ENCODE results near the gene BCAS4.

BCAS4 gene

DNA sequence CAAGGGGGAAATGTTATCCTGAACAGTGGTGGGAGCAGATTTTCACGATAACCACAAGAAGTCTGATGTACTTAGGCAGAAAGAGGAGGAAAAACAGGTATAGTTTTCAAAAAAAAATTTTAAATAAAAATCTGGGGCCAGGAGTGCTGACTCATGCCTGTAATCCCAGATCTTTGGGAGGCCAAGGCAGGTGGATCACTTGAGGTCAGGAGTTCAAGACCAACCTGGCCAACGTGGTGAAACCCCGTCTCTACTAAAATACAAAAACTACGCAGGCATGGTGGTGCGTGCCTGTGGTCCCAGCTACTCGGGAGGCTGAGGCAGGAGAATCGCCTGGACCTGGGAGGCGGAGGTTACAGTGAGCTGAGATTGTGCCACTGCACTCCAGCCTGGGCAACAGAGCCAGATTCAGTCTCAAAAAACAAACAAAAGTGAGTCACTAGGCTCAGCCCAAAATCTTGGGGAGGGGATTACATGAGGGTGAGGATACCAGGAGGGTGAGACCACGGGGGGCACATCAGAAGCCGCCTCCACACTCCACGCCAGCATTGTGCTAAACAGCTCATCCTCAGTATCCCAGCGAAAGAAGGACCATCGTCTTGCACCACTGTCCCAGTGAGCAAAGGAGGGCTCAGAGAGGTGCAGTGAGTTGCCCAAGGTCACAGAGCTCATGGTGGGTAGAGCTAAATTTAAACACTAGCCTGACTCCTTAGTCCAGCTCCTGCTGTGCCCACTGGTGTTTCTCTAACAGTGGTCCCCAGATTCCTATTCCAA, 33.7 kb downstream of the BCAS4 start:
- DNase-seq: no peak

DNA sequence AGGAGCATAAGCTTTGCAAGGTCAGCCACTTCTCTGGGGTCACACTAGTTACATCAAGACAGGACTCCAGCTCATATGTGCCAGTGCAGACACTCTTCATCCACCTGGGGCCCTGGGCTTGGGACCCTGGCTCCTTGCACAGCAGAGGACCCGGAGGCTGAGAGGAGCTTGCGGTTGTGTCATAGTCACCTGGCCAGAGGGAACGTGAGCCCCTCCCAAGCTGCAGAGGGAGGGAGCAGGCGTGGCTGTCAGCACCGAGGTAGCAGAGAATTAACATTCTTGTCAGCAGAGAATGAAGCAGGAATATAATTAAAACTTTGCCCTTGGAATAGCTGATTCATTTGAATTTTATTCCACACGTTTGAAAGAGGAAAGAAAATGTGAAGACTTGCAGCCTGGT, 36.8 kb downstream of the BCAS4 start:
- DNase-seq: no peak

DNA sequence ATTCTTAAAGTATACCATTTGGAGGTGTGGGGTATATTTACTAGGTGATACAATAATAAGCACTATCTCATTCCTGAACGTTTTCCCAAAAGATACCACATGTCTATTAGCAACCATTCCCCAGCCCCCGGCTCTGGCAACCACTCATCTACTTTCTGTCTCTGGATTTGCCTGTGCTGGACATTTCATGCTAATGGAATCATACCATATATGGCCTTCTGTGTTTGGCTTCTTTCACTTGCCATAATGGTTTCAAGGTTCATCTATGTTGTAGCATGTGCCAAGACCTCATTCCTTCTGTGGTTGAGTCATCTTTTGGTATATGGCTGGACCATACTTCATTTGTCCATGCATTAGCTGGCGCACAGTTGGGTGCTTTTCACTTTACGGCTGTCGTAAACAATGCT, 39.7 kb downstream of the BCAS4 start:
- peak; percentile 13 for DNase-seq

DNA sequence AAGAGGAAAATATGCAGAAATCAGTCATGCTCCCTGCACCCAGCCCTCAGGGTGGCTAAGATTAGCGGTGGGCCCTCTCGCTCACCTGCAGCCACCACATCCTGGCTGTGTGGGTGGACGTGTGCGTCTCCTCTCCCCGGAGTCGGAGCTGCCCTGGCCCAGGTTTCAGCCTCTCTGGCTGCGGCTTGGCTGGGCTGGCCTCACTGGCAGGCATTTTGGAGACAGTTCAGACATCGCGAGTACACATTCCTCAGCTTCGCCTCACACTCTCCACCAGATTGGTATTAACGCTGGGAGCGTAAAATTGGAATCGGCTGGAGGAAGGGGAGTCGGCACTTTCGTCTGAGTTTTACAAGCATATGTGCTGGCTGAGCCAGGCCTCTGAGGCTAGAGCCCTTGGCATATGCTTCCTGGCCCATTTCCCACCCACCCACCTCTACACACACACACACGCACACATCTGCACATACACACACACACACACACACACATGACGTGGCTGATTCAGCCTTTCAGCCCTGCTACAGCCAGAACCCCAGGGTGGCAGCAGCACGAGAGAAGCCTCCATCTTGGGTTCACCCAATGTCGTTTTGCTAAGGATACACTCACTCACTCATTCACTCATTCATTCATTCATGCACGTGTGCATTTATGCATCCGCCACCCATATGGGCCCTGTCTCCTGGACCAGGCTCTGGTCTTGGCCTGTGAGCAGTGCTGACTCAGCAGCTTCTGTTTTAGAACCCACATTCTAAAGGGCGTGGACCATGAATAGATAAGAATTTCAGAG, 42.9 kb downstream of the BCAS4 start:
- DNase-seq: peak; percentile 62

DNA sequence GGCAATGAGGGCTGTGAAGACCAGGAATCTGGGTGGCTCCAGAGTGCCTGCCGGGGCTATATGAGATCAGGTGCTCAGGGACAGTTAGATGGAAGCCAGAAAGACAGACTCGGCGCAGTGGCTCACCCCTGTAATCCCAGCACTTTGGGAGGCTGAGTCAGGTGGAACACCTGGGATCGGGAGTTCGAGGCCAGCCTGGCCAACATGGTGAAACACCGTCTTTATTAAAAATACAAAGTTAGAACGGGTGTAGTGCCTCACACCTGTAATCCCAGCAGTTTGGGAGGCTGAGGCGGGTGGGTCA, 43.4 kb downstream of the BCAS4 start:
- DNase-seq: no peak

DNA sequence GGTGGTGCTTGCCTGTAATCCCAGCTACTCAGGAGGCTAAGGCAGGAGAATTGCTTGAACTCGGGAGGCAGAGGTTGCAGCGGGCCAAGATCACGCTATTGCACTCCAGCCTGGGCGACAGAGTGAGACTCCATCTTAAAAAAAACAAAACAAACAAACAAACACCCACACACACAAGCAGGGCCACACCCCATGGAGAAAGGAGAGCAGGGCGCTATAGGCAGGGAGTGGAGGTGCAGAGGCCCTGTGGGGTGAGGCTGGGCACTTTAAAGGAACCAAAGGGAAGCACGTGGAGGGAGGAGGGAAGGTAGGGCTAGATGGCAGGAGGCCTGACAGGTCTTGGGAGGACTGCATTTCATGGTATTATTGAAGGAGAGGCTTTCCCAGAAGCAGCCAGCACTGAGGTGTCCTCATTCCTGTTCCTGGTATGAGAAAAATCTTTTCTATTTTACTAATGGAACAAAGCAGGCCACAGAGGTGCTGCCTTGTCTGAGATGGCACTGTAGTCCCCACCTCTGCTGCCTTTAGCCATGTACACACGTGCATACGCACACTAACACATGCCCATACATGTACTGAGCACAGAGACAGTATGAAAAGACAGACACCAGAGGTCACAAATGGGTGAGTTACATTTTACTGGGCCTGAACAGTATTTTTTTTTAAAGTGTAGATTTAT, 44.0 kb downstream of the BCAS4 start:
- no peak for DNase-seq

DNA sequence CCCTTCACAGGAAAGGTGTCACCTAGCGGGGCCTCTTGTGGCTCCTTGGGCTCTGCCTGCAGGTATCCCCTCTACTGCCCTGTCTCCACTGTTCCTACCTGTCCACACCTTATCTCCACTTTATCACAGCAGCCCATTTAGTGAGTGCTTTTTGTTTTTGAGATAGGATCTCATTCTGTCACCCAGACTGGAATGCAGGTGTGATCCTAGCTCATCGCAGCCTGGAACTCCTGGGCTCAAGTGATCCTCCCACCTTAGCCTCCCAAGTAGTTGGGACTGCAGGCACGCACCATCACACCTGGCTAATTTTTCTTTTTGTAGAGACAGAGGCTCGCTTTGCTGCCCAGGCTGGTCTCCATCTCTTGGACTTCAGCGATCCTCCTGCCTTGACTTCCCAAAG, 48.0 kb downstream of the BCAS4 start:
- no peak for DNase-seq

DNA sequence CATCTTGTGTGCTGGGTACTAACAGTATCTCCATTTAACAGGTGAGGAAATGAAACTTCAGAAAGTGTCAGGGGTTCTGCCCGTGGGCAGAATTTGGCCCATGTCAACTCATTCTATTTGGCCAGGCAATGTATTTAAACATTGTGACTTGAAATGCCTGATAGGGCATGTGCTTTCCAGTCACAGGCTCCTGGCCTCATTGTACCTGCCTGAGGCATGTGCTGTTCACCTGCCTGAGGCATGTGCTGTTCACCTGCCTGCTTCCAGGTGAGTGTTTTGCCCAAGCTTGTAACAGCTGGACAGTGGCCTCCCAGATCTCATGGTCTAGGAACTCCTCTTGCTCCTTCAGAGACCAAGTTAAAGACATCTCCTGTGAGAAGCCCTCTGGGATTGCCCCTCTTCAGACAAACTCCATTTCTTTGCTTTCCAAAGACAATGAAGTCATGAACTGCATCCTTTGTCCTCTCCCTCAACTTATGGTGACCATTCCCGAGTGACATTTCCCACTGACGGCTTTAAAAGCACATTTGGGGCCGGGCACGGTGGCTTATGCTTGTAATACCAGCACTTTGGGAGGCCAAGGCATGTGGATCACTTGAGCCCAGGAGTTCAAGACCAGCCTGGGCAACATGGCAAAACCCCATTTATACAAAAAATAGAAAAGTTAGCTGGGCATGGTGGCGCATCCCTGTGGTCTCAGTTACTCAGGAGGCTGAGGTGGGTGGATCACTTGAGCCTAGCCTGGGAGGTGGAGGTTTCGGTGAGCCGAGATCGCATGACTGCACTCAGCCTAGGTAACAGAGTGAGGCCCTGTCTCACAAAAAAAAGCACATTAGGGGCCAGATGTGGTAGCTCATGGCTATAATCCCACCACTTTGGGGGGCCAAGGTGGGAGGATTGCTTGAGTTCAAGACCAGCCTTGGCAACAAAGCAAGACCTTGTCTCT, 48.7 kb downstream of the BCAS4 start:
- DNase-seq: no peak

DNA sequence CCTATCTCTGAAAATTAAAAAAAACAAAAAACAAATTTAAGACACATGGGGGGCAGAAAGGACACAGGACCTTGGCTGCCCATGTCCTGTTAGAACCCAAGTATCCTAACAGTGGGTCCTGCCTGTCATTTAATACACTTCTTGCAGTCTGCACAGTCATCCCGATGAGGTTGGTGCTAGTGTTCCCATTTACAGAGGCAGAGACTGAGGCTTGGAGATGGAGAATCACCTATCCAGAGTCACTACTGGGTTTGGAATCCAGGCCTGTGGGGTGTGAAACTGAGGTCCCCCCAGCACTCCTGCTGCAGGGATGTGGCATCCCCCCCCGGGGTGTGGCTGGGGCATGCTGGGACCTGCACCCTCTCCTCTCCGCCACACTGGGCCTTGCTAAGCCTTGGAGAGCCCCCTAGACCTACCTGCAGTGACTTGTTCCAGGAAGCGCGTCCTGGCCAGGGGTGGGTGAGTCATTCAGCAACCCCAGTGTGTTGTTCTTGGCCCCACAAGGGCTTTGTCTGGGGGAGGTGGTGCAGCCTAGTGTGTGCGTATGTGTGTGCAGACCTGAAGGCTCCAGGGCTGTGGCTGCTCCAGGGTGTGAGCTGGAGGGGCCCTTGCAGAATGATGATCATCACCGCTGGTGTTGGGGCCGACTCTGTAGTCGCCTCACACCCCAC, 49.7 kb downstream of the BCAS4 start:
- DNase-seq: no peak

DNA sequence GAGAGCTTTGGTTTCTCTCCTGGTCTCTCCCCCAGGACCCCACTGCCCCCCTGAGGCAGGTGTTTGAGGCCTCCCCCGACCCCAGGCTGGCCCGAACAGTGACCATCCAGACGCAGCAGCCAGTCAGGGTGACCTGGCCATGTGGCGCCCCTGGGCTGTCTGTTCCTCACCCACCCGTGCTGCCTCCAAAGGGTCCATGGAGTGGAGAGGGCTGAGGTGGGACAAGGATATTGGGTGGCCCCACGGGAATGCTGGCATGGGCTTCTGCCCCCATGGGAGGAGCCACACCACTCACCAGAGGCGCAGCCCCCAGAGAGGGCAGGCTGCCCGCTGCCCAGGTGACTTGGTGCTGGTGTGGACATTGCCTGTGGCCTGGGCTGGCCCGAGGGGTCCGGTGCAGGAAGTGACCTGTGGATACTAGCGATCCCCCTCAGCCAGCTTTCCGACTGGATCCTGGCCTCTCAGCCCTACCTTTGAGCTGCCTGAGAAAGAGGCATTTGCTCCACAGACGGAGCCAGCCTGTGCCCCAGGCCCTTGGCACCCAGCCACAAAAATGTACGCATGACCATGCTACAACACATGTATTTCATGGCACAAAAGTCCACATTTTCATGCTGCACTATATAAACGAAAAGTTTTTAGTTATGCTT, 50.8 kb downstream of the BCAS4 start:
- DNase-seq: no peak

DNA sequence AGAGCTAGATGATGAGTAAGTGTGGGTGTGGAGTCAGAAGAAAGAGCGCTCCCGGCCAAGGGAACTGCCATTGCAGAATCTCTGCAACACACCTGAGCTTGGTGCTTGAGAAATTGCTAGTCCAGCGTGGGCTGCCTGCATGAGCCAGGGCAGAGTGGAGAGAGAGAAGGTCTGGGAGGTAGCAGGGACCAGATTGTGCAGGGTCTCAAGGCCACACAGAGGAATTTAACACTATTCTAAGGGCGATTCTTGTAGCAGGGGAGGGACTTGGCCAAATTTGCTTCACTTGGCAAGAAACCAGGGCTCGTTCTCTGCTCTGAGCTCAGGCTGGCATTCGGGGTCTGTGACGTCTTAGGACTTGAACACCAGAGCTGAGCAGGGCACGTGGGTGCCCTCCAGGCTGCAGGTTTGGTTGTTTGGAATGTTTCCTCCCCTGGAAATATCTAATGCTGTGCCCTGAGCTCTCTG, 53.5 kb downstream of the BCAS4 start:
- peak; percentile 60 for DNase-seq

DNA sequence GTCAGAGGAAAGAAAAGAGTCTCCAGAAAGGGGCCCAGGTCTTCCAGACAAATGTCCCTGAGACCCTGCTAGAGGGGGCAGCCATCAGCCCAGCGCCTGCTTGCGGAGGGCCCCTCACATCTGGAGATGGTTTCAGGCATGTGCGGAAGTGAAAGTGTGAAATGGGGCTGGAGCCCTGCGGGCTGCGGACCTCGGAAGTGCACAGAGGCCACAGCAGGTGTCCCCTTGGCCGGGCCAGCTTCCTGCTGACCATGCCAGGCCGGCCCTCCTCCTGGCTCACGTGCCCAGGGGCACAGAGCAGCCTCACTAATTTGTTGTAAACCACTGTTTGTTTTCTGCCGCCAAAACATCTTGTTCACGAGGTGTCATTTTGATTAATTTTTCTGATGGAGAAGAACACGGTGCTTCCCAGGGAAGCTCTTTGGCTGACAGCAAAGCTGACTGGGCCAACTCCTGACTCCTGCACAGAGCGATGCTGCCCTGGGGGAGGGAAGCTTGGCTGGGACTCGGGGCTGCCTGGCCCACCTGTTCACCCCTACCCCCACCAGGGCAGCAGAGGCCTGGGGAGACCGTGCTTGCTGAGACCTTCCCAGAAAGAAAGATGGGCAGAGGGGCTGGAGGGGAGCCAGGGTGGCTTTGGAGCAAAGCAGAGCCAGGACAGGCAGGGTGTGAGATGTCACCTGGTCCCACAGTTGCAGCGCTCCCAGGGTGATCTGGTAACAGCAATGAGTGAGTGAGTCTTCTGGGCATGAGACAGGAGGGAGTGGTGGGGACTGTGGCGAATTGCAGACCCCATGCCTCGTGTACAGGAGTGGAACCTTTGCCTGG, 54.2 kb downstream of the BCAS4 start:
- DNase-seq: peak; percentile 17

DNA sequence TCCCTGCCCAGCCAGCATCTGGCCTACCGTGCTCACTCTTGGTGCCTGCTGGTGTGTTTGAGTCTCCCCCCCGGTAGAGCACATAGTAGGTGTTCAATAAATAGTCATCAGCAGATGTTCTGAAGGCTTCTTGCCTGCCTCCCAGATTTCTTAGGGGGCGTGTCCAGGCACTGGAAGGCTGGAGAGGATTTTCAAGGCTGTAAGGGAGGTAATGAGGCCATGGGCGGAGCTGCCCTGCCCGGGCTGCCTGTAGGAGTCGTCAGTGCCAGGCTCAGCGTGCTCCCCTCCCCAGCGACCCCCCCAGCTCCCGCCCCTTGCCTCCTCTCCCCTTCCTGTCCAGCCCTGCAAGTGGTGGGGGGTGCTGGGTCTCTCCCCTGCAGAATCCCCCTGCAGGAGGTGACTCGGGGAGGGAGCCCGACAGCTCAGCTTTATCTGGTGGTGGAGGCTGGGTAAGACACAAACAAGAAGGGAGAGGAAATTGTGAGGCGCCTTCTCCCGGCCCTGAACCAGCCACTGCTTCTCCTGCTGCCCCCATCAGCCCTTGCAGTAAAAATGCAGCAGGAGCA, 55.9 kb downstream of the BCAS4 start:
- no peak for DNase-seq

DNA sequence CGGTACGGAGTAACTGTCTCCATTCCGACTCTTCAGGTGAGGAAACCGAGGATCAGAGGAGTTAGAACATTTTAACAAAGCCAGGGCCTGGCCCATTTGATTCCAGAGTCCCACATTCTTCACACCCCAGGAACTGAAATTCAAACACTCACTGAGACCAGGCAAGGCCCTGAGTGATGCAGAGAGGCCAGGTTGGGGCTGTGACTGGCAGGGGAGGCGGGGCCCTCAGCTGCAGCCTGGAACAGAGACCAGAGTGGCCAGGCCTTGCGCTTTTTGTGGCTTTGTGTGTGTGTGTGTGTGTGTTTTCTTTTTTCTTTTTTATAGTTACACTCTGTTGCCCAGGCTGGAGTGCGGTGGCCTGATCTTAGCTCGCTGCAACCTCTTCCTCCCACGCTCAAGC, 57.2 kb downstream of the BCAS4 start:
- DNase-seq: no peak

DNA sequence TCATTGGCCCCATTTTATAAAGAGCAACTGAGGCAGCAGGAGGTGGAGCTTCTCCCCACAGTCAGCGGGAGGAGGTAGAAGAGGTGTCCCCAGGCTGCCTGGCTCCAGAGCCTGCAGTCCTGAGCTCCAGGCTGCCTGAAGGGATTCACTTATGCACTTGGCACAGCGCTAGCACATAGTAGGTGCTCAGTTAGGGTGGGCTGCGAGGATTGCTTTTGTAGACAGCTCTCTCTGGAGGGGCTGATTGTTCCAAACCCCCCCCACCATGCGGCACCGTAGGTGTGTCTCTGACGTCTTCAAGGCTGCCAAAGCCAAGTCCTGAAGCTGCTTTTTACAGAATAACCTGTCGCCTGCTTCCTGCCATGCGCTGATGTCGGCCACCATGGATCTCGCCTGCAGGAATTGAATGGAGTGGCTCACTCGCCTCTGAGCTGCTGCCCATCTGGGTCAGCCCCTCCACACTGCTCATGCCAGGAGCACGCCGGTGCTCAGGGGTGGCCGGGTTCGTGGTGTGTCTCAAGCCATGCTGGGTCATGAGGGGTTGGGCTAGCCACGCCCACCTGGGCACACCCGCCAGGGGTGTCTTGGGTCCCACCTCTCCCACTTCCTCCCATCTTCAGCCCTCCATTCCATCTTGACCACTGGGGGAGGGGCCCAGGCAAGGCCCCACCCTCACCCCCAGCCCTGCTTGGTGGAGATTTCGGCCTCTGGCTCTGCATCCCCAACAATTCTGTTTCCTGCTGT, 59.8 kb downstream of the BCAS4 start:
- no peak for DNase-seq

DNA sequence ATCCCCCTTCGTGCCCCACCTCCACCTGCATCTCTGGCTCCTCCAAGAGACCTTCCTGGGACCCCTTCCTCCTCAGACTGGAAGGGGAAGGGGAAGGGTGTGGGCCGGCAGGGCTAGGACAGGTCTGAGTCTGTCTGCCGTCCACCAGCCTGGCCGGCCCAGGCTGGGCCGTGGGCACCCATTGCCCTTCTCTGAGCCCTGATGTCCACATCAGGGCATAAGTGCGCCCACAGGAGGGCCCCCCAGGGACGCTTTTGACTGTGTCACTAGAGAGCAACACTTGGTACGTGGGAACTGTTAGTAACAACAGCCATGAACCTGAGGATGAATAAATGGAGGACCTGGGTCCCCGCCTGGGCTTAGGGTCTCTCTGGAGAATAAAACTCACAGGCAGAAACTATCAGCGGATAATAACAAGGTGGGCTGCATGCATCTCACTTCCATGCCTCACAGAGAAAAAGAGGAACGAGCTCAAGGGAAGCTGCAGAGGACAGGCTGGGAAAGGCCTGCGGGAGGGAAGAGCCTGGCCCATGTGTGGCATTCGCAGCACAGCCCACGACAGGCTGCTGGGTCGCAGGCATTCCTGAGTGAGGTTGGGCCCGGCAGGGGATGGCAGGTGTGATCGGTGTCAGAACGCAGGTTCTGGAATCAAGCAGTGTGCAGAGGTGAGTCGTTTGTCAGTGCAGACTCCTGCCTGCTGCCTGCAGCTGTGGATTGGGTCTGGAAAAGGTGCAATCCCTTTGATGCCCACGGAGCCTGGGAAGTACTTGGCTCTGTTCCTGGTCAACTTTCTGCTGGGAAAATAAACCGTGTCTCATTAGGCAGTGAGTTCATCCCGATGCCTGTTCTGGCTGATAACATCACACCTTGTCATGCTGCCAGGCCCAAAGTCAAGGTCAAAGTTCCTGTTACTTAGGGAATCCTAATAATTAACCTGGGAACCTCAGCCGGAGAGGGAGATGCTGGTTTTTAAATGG, 60.9 kb downstream of the BCAS4 start:
- no peak for DNase-seq

DNA sequence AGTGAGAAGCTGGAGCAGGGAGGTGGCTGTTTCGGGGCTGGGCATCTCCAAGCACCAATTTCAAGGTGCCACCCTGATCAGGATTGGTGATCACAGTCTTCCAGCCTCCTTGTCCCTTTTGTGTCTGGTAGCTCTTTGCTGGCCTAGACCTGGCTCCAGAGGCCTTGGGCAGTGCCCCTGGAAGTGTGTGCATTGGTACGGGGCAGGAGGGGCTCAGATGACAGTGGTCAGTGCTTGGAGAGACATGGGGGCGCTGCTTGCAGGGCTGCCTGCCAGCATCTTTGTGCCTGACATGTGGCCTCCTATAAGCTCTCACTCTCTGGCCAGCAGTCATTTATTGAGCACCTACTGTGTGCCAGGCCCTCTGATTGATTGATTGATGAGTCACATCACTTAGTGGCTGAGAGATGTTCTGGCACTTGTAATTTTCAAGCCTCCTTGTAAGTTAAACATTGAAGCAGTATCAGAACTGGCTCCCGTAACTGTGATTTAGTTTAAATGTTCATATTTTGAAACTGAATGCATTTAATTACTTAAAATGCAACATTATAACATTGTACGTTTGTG, 61.7 kb downstream of the BCAS4 start:
- DNase-seq: no peak

DNA sequence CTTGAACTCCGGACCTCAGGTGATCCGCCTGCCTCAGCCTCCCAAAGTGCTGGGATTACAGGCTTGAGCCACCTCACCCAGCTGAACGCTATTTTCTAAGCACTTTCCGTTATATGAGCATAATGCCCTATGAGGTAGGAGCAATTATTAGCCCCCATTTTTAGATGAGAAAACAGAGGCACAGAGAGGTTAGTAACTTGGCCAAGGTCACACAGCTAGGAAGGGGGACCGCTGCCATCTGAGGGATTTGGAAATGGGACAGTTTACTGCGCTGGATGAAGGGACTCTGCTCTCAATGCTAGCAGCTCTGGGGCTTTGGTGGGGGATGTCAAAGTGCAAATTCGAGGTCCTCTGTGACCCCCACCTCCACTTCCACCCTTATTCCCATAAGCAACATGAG, 62.5 kb downstream of the BCAS4 start:
- DNase-seq: no peak

Data from NCI-H446 treated with DMSO at 0.1 percent for 48 hours (cell line).